ENCODE data around the gene SETD1B. TPM values are rescaled to one million over a fixed set of nuclear protein-coding genes. Genes with fewer than 3 reads are reported as not detected.
"Not testable (repeated sequence)": the region's sequence is repeated elsewhere in the genome, so short reads cannot be mapped to it uniquely, and the experiment has no call there.

SETD1B gene
- total RNA-seq = 10 to 100 TPM; 10.1 to 15.0 (median 11.6) TPM

DNA sequence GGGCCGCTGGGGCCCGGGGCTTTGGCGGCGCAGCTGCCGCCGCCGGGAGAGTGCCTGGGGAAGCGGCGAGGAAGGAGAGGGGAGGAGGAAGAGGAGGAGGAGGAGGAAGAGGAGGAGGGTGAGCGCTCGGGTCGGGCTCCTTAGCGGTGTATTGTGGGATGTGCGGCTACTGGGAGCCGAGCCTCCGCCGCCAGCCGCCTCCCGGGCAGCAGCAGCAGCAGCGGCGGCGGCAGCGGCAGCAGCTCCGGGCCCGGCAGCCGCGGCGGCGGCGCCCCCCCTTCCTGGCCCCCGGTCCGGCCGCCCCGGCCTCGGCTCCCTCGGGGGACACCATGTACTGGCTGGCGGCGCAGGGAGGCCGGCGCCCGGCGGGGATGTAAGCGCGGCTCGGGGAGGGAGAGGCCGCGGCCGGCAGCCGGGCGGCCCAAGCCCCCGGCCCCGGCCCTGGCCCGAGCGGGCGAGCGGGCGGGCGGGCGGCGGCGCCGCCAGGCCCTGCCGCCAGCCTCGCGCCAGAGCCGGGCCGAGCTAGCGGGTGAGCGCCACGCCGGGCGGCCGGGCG, at the start of gene SETD1B:
Gene SETD1B (plus strand): TSS at position 149 of the 556 bp plus-strand sequence. CDS start 729 bp downstream, outside the sequence.
- WGBS, 2 donors = 0% methylated on average over 31 to 32 of the region's 74 CpGs
- H3K4me3 ChIP-seq (ENCODE audit: low read depth, poor library complexity, severe bottlenecking) = peak within 1 kb of the TSS; percentile 52
- DNase-seq (ENCODE audit: low spot score in 2 of 2) = peak in 1 of 2 donors; percentile 90
- no peak for TF ChIP-seq POLR2A (IDR thresholded peaks at IDR 0.05)
- intact Hi-C loops (cut with DNase I; ENCODE audit: low total_unique reads) = no loop called here

GRCh38 chr12:121754836-121755235, 49.0 kb upstream of the SETD1B start:
- no peak for DNase-seq (ENCODE audit: low spot score in 2 of 2)
- no peak overlapping the region for H3K4me3 ChIP-seq (ENCODE audit: low read depth, poor library complexity, severe bottlenecking)
- TF ChIP-seq, protein P1, sequence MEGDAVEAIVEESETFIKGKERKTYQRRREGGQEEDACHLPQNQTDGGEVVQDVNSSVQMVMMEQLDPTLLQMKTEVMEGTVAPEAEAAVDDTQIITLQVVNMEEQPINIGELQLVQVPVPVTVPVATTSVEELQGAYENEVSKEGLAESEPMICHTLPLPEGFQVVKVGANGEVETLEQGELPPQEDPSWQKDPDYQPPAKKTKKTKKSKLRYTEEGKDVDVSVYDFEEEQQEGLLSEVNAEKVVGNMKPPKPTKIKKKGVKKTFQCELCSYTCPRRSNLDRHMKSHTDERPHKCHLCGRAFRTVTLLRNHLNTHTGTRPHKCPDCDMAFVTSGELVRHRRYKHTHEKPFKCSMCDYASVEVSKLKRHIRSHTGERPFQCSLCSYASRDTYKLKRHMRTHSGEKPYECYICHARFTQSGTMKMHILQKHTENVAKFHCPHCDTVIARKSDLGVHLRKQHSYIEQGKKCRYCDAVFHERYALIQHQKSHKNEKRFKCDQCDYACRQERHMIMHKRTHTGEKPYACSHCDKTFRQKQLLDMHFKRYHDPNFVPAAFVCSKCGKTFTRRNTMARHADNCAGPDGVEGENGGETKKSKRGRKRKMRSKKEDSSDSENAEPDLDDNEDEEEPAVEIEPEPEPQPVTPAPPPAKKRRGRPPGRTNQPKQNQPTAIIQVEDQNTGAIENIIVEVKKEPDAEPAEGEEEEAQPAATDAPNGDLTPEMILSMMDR (IDR thresholded peaks at IDR 0.05) = no peak
- TF ChIP-seq POLR2A (IDR thresholded peaks at IDR 0.05) = no peak
- 94% methylated on average over 11 of the region's 11 CpGs for WGBS, 2 donors
- intact Hi-C loops (cut with DNase I; ENCODE audit: low total_unique reads) = no loop called here

GRCh38 chr12:121755591-121755990, 48.2 kb upstream of the SETD1B start:
- no peak overlapping the region for H3K4me3 ChIP-seq (ENCODE audit: low read depth, poor library complexity, severe bottlenecking)
- TF ChIP-seq, protein P1 (IDR thresholded peaks at IDR 0.05) = no peak
- TF ChIP-seq POLR2A (IDR thresholded peaks at IDR 0.05) = no peak
- WGBS, 2 donors = 89 to 95% methylated on average over 3 of the region's 3 CpGs
- intact Hi-C loops (cut with DNase I; ENCODE audit: low total_unique reads) = no loop called here
- no peak for DNase-seq (ENCODE audit: low spot score in 2 of 2)

GRCh38 chr12:121758536-121758935, 45.3 kb upstream of the SETD1B start:
- H3K4me3 ChIP-seq (ENCODE audit: low read depth, poor library complexity, severe bottlenecking); DNase-seq (ENCODE audit: low spot score in 2 of 2); intact Hi-C loops (cut with DNase I; ENCODE audit: low total_unique reads): not testable (repeated sequence)
- WGBS, 2 donors = 95 to 97% methylated on average over 19 of the region's 22 CpGs

GRCh38 chr12:121762269-121762668, 41.5 kb upstream of the SETD1B start:
- intact Hi-C loops (cut with DNase I; ENCODE audit: low total_unique reads) = no loop called here
- TF ChIP-seq POLR2A (IDR thresholded peaks at IDR 0.05) = no peak
- TF ChIP-seq, protein P1 (IDR thresholded peaks at IDR 0.05) = no peak
- no peak for DNase-seq (ENCODE audit: low spot score in 2 of 2)
- WGBS, 2 donors = 77 to 86% methylated on average over 6 of the region's 6 CpGs
- no peak overlapping the region for H3K4me3 ChIP-seq (ENCODE audit: low read depth, poor library complexity, severe bottlenecking)

GRCh38 chr12:121764808-121765207, 39.0 kb upstream of the SETD1B start:
- intact Hi-C loops (cut with DNase I; ENCODE audit: low total_unique reads) = no loop called here
- TF ChIP-seq, protein P1 (IDR thresholded peaks at IDR 0.05) = no peak
- no peak for TF ChIP-seq POLR2A (IDR thresholded peaks at IDR 0.05)
- WGBS, 2 donors = 79 to 85% methylated on average over 3 of the region's 3 CpGs
- DNase-seq (ENCODE audit: low spot score in 2 of 2) = no peak
- H3K4me3 ChIP-seq (ENCODE audit: low read depth, poor library complexity, severe bottlenecking) = no peak overlapping the region

- no peak overlapping the region for H3K4me3 ChIP-seq (ENCODE audit: low read depth, poor library complexity, severe bottlenecking)
- WGBS, 2 donors = 58 to 59% methylated on average over 5 of the region's 5 CpGs
- TF ChIP-seq, protein P1 (IDR thresholded peaks at IDR 0.05) = no peak
- TF ChIP-seq POLR2A (IDR thresholded peaks at IDR 0.05) = no peak
- no peak for DNase-seq (ENCODE audit: low spot score in 2 of 2)
- intact Hi-C loops (cut with DNase I; ENCODE audit: low total_unique reads) = no loop called here
Measured at GRCh38 chr12:121765573-121765972, 38.2 kb upstream of the SETD1B start.
